GM19463 (cell line): Measurements from ENCODE around the gene RCBTB2.
"Not testable (repeated sequence)": the region's sequence is repeated elsewhere in the genome, so short reads cannot be mapped to it uniquely, and the experiment has no call there.

Experiments used
- ATAC-seq: cut with Tn5 transposase; IDR thresholded peaks from one replicate; pipeline ENCODE4 v1.9.1; 2021; ENCODE audit warnings: mild to moderate bottlenecking, moderate library complexity; ENCODE audit not compliant: unreplicated experiment

Gene RCBTB2

DNA sequence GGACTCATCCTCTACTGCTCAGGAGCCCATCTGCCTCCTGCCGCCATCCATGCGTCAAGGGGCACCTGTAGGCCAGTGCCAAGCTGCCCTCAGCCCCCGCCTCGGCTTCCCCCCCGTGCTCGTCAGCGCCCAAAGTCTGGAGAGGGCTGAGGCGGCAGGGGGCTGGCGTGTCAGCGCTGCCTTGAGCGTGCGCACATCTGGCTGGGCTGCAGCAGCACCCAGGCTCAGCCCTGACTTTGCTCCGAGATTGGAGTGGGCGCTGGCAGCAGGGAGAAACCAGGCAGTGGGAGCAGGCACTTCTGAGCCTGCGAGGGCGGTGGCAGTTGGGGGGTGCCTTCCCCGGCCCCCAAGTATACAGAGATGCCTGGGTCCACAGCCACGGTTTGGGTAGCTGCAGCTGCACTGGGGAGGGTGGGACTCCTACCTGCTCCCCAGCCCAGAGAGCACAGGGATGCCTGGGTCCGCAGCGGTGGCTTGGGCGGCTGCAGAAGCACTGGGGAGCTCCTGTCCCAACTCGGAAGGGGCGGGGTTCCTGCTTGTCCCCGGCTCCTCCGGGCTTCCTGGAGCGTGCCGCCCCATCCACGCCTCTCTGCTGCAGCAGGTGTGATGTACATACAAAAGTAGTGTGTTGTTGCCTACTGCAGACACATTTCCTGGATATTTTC lies 75.2 kb downstream of the RCBTB2 start:
- ATAC-seq, result no peak

- no peak for ATAC-seq
These were observed 76.3 kb downstream of the RCBTB2 start for GRCh38 chr13:48456546-48456945.

- ATAC-seq, result not testable (repeated sequence)
These were observed 81.7 kb downstream of the RCBTB2 start for GRCh38 chr13:48451196-48451595.

GRCh38 chr13:48449656-48450055 lies 83.2 kb downstream of the RCBTB2 start:
- no peak for ATAC-seq

- no peak for ATAC-seq
These were observed 83.8 kb downstream of the RCBTB2 start for GRCh38 chr13:48448959-48449614.

GRCh38 chr13:48448285-48448958 lies 84.5 kb downstream of the RCBTB2 start:
- no peak for ATAC-seq

- no peak for ATAC-seq
These were observed 86.4 kb downstream of the RCBTB2 start for GRCh38 chr13:48446464-48446863.

GRCh38 chr13:48443442-48444208 lies 89.3 kb downstream of the RCBTB2 start:
- ATAC-seq, result no peak
